ENCODE measurements around the gene ACAA1. TPM values are rescaled to one million over a fixed set of nuclear protein-coding genes. Genes with fewer than 3 reads are reported as not detected.

ACAA1 gene
- total RNA-seq, 1 donor from 2014 or later = 54.2 TPM

DNA sequence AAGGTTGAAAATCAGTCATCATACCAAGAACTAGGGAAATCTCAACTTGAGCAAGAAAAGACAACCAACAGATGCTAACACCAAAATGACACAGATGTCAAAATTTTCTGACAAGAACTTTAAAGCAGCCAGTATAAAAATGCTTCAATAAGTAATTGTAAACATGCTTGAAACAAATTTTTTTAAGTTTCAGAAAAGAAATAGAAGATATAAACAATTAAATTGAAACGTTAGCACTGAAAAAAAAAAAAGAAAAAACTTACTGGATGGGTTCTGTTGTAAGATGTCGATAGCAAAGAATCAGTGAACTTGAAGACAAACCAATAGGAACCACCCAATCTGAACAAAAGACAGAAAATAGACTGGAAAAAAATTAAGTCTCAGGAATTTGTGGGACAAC, 9.6 kb upstream of the ACAA1 start:
- FAIRE-seq (no peak), DNase-seq (ENCODE audit: low read depth) (no peak)
- TF ChIP-seq, protein P1, sequence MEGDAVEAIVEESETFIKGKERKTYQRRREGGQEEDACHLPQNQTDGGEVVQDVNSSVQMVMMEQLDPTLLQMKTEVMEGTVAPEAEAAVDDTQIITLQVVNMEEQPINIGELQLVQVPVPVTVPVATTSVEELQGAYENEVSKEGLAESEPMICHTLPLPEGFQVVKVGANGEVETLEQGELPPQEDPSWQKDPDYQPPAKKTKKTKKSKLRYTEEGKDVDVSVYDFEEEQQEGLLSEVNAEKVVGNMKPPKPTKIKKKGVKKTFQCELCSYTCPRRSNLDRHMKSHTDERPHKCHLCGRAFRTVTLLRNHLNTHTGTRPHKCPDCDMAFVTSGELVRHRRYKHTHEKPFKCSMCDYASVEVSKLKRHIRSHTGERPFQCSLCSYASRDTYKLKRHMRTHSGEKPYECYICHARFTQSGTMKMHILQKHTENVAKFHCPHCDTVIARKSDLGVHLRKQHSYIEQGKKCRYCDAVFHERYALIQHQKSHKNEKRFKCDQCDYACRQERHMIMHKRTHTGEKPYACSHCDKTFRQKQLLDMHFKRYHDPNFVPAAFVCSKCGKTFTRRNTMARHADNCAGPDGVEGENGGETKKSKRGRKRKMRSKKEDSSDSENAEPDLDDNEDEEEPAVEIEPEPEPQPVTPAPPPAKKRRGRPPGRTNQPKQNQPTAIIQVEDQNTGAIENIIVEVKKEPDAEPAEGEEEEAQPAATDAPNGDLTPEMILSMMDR (IDR thresholded peaks at IDR 0.05; ENCODE audit: insufficient read depth, low read length, severe bottlenecking) = no peak

DNA sequence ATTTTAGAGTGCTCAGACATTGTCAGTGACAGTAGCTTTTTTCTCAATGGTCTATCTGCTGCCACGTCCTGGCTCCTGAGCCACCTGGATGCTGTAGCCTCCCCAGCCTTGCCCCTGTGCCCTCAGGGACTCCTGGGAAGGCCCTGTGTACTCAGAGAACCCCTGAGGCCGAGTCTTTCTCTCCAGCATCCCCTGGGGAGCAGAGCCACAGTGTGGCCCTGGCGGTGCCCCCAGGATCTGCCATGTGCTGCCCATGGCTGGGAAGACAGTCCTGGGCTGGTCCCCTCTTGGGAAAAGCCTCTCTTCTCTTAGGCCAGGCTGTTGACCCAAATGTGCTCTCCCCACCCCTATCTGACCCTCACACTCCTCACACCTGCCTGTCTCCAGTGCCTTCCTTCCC, 6.6 kb upstream of the ACAA1 start:
- FAIRE-seq = no peak
- Histone ChIP-seq H3K27me3 (ENCODE audit: control insufficient read depth, insufficient read depth, low read length) (no peaks in the 10 kb centered on the region), H3K36me3 (ENCODE audit: control insufficient read depth, insufficient read depth, low read length) (peaks cover 12% of the 10 kb centered on the region), H3K4me3 (ENCODE audit: low read depth, low read length) (no peak overlapping the region)
- TF ChIP-seq, protein P1 (IDR thresholded peaks at IDR 0.05; ENCODE audit: insufficient read depth, low read length, severe bottlenecking) = no peak
- no peak for DNase-seq (ENCODE audit: low read depth)

More for the DNA sequence above, 9.6 kb upstream of the ACAA1 start:
- H3K36me3 ChIP-seq (ENCODE audit: control insufficient read depth, insufficient read depth, low read length) = peaks cover 2% of the 10 kb centered on the region
- no peaks in the 10 kb centered on the region for H3K27me3 ChIP-seq (ENCODE audit: control insufficient read depth, insufficient read depth, low read length)
- H3K4me3 ChIP-seq (ENCODE audit: low read depth, low read length) = no peak overlapping the region

GRCh38 chr3:38142959-38143358, 6.0 kb upstream of the ACAA1 start:
- Histone ChIP-seq H3K4me3 (ENCODE audit: low read depth, low read length) (no peak overlapping the region), H3K27me3 (ENCODE audit: control insufficient read depth, insufficient read depth, low read length) (no peaks in the 10 kb centered on the region), H3K36me3 (ENCODE audit: control insufficient read depth, insufficient read depth, low read length) (peaks cover 12% of the 10 kb centered on the region)
- no peak for DNase-seq (ENCODE audit: low read depth)
- no peak for FAIRE-seq
- TF ChIP-seq, protein P1 (IDR thresholded peaks at IDR 0.05; ENCODE audit: insufficient read depth, low read length, severe bottlenecking) = no peak

DNA sequence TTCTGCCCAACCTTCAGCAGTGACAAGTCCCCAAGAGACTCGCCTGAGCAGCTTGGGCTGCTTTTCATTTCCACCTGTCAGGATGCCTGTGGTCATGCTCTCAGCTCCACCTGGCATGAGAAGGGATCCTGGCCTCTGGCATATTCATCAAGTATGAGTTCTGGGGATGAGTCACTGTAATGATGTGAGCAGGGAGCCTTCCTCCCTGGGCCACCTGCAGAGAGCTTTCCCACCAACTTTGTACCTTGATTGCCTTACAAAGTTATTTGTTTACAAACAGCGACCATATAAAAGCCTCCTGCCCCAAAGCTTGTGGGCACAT, 5.0 kb upstream of the ACAA1 start:
- no peak overlapping the region for H3K4me3 ChIP-seq (ENCODE audit: low read depth, low read length)
- DNase-seq (ENCODE audit: low read depth) = peak; percentile 70
- TF ChIP-seq, protein P1 (IDR thresholded peaks at IDR 0.05; ENCODE audit: insufficient read depth, low read length, severe bottlenecking) = no peak
- H3K27me3 ChIP-seq (ENCODE audit: control insufficient read depth, insufficient read depth, low read length) = no peaks in the 10 kb centered on the region
- no peak for FAIRE-seq
- peaks cover 12% of the 10 kb centered on the region for H3K36me3 ChIP-seq (ENCODE audit: control insufficient read depth, insufficient read depth, low read length)

GRCh38 chr3:38141173-38141951, 4.4 kb upstream of the ACAA1 start:
- H3K36me3 ChIP-seq (ENCODE audit: control insufficient read depth, insufficient read depth, low read length) = peaks cover 12% of the 10 kb centered on the region
- no peak overlapping the region for H3K4me3 ChIP-seq (ENCODE audit: low read depth, low read length)
- FAIRE-seq (no peak), DNase-seq (ENCODE audit: low read depth) (no peak)
- H3K27me3 ChIP-seq (ENCODE audit: control insufficient read depth, insufficient read depth, low read length) = no peaks in the 10 kb centered on the region
- TF ChIP-seq, protein P1 (IDR thresholded peaks at IDR 0.05; ENCODE audit: insufficient read depth, low read length, severe bottlenecking) = no peak
